ENCODE data around the gene C16orf78. TPM values are rescaled to one million over a fixed set of nuclear protein-coding genes. Genes with fewer than 3 reads are reported as not detected.

The C16orf78 gene
- total RNA-seq (2014; rRNA removed; shearing (Covaris generic)): not detected in 2 replicates

DNA sequence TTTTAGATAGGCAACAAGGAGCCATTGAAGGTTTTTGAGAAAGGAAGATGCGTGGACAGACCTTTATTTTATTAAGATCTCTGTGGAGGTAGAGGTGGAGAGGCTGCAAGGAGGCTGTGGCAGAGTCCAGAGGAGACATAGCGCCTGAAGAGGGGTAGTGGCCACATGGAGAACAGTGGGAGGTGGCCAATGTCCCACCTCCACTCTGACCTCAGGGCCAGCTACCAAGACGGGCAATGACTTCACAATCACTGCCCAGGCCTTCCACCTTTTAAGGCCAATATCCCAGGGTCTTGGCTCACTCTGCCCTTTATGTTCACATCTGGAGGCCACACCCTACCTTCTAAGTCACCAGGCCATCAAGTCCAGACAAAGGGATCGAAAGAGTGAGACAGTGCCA lies at the start of gene C16orf78:
TSS of gene C16orf78 (plus strand) at position 301 of the 400 bp plus-strand sequence. CDS start 136 bp downstream, outside the sequence.
- DNase-seq (ENCODE audit: low read depth): no peak

DNA sequence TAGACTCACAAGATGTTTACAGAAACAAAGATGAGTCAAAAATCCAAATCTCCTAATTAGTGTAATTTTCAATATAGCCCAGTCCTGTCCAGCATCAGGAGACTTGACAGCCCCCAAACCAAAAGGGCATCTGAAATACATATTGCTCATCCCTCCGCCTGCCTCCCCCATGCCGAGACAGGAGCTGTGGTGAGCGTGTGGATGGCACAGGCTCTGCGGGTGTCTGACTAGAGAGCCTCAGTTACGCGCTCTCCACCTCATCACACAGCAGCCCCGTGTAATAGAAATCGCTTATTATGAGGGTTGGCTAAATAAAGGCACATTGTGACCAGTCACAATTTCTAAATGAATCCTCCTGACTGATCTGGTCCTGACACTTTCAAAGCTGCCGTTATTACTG lies 48.9 kb upstream of the C16orf78 start:
- no peak for DNase-seq (ENCODE audit: low read depth)

GRCh38 chr16:49327466-49327865 lies 46.1 kb upstream of the C16orf78 start:
- DNase-seq (ENCODE audit: low read depth): no peak

DNA sequence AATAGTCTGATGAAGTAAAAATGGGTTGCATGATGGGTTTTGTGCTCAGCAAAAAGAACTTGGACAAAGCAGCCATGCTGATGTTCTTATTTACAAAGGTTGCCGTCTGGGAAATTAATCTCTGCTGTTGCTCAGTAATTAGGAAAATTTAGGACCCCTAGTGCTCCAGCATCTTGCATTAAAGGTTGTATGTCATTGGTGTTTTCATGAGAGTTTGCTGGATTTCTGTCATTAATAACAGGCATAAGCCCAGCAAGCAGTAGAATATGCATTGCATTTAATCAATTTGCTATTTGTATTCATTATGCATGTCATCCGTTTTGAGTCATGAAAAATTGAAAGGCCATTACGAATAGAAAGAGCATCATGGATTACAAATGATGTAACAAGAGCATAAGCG lies 45.3 kb upstream of the C16orf78 start:
- no peak for DNase-seq (ENCODE audit: low read depth)

- no peak for DNase-seq (ENCODE audit: low read depth)
These were observed 42.9 kb upstream of the C16orf78 start for GRCh38 chr16:49330562-49331201.

- DNase-seq (ENCODE audit: low read depth): no peak
These were observed 40.9 kb upstream of the C16orf78 start for GRCh38 chr16:49332589-49333258.

DNA sequence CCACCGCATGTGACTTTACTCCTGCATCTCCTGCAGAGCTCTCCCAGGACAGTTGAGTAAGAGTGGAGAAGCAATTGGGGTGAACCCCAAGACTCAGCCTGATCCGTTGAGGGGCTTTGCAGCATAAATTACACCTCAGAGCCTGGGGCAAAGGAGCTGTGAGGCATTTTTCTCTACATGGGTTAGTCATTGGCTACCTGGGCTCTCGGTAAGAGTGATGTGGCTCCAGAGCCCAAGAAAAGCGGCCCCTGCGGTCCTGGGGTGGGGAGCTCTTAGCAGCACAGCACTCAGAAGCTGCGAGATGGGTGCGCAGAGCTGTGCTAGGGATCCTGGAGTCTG lies 40.4 kb upstream of the C16orf78 start:
- DNase-seq (ENCODE audit: low read depth): no peak

DNA sequence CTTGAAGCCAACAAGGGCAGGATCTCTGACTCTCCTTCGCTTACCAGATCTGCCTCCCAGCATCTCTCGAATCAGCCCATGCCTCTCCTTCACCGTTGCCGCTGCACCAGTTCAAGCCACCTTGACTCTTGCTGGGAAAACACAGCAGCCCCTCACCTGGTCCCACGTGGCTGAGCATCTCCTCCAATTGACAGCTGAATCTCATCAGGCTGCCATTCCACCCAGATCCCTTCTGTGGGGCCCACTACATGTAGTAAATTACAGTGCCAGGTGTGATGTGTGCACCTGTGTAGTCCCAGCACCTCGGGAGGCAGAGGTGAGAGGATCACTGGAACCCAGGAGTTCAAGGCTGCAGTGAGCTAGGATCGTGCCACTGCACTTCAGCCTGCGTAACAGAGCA lies 37.8 kb upstream of the C16orf78 start:
- DNase-seq (ENCODE audit: low read depth): no peak

DNA sequence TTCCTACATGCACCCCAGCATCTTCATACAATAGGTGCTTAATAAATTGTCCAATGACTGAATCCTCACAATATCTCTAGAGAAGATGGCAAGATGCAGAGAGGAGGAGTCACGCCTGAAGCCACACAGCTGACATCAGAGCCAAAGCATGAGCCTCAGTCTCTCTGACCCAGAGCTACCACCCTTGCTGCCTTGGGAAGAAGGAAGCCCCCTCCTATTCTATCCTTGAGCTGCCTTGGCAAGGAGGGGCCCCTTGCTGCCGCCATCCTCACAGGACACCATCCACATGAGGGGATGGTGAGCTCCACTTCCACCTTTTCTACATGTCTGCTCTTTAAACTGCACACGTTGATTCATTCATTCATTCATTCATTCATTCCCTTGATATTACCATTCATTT lies 37.0 kb upstream of the C16orf78 start:
- DNase-seq (ENCODE audit: low read depth): no peak

- no peak for DNase-seq (ENCODE audit: low read depth)
These were observed 35.7 kb upstream of the C16orf78 start for GRCh38 chr16:49337814-49338350.

- DNase-seq (ENCODE audit: low read depth): no peak
These were observed 34.9 kb upstream of the C16orf78 start for GRCh38 chr16:49338611-49339265.

GRCh38 chr16:49340466-49340865 lies 33.1 kb upstream of the C16orf78 start:
- no peak for DNase-seq (ENCODE audit: low read depth)

DNA sequence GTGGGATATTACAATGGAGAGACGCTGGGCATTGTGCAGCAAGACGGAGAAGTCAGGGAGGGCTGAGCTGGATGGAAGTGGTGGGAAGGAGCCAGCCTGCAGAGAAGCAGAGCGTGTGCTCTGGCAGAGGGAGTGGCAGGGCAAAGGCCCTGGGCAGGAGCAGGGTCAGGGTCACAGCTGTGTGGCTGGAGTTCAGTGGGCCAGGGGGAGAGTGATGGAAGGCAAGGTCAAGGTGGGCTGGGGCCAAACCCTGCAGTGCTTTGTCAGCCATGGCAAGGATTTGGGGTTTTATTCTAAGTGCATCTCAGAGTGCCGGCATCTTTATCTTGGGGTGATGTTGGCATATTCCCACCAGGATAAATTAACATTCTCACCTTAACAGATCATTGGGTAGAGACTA lies 31.9 kb upstream of the C16orf78 start:
- DNase-seq (ENCODE audit: low read depth): no peak

- no peak for DNase-seq (ENCODE audit: low read depth)
These were observed 31.0 kb upstream of the C16orf78 start for GRCh38 chr16:49342336-49343265.

DNA sequence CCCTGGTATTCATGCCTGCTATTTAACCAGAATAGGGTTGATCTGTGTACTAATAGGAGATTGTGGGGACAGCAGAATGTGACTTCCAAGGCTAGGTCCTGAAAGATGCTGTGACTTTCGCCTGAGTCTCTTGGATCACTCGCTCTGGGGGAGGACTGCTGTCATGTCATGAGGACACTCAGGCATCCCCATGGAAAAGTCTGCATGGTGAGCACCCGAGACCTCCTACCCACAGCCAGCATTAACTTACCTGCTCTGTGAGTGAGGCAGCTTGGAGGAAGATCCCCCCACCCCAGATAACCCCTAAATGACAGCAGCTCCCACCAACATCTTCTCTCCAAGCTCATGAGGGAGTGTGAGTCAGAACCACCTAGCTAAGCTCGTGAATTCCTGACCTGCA lies 30.3 kb upstream of the C16orf78 start:
- DNase-seq (ENCODE audit: low read depth): no peak

DNA sequence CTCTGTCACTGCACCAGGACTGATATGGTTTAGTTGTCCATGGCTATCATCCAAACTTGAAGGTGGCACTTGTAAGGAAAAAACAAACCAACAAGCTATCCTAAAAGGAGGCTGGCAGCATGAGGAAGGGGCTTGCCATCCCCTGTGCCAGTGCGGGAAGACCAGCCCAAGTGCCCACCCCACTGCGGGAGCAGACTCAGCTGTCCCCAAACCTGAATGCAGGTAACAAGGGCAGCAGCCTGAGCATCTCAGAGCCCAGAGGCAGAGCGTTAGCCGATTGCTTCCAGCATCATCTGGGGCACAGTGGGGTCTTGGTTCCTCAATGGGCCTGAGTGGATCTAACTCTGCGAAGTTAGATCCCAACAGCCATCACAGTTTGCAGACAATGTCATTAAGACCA lies 29.2 kb upstream of the C16orf78 start:
- DNase-seq (ENCODE audit: low read depth): no peak

GRCh38 chr16:49345829-49346228 lies 27.8 kb upstream of the C16orf78 start:
- peak; percentile 7 for DNase-seq (ENCODE audit: low read depth)

DNA sequence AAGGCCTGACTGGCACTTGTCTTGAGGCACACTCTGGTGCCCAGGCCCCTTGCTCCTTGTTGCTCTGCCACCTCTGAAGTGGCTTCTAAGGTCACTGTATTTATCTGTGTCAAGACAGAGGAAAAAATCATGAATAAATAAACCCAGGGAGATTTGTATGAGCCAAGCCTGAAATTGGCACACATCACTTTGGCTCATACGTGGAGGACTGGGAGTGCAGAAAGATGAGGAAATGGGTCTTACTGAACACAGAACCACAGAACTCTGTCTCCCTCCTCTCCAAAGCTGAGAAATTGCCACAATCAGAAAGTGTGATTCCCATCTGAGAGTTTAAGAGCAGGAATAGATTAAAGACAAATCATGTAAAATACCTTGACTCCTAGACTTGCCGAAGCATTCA lies 27.1 kb upstream of the C16orf78 start:
- DNase-seq (ENCODE audit: low read depth): no peak

- no peak for DNase-seq (ENCODE audit: low read depth)
These were observed 26.1 kb upstream of the C16orf78 start for GRCh38 chr16:49347476-49347875.

DNA sequence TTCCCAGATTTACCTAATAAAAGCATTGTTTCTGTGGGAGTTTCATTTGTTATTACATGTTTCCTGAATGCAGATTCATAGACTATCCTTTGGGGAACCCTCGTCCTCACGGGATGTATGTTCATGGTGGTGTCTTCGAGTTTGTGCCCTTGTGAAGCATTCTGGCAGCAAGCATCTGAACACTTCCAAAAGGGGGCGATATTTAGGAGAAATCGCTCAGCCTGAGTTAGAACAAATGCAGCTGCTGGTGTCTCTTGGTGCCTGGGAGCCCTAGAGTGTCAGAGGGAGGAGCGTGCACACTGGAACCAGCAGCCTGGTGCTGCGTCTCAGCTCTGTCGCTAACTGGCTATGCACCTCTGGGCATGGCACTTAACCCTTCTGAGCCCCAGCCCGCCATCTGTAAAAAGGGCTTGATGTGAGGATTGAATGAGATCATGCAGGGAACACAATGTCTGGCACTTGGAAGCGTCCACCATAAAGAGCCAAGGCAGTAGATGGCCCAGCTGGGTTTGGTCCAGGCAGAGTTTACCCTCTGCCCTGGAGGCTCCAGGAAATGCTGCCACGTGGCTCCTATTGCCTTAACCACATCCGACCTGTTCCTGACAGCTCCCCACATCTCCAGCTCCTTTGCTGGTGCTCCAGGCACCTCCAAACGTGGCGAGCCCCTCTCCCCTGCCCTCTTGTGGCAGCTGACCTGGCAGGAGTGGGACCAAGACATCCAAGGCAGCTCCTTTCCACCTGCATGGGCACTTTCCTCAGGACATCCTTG lies 25.0 kb upstream of the C16orf78 start:
- peak; percentile 5 for DNase-seq (ENCODE audit: low read depth)
